ENCODE measurements around the gene RASGRP1.
A peak's percentile ranks its signal among the peaks of the same experiment; 100 is the strongest.
"Not testable (repeated sequence)": the region's sequence is repeated elsewhere in the genome, so short reads cannot be mapped to it uniquely, and the experiment has no call there.

Gene RASGRP1

GRCh38 chr15:38564557-38565286 is at the start of gene RASGRP1:
RASGRP1 (minus strand) TSS chr15:38564814; CDS start chr15:38564628, 186 bp downstream.
- FAIRE-seq (no peak), DNase-seq (ENCODE audit: low spot score) (no peak)

- DNase-seq (ENCODE audit: low spot score) (no peak), FAIRE-seq (no peak)
Measured at GRCh38 chr15:38613085-38613484, 48.5 kb upstream of the RASGRP1 start.

- no peak for DNase-seq (ENCODE audit: low spot score)
- FAIRE-seq: no peak
Measured at GRCh38 chr15:38612159-38612863, 47.7 kb upstream of the RASGRP1 start.

GRCh38 chr15:38611228-38611627 is 46.6 kb upstream of the RASGRP1 start:
- DNase-seq (ENCODE audit: low spot score): no peak
- FAIRE-seq: no peak

- FAIRE-seq: no peak
Measured at GRCh38 chr15:38610748-38611147, 46.1 kb upstream of the RASGRP1 start.

GRCh38 chr15:38609097-38609738 is 44.6 kb upstream of the RASGRP1 start:
- DNase-seq (ENCODE audit: low spot score): no peak
- no peak for FAIRE-seq

More at GRCh38 chr15:38610748-38611147, 46.1 kb upstream of the RASGRP1 start:
- no peak for DNase-seq (ENCODE audit: low spot score)

- DNase-seq (ENCODE audit: low spot score) (no peak), FAIRE-seq (no peak)
Measured at GRCh38 chr15:38608682-38609081, 44.1 kb upstream of the RASGRP1 start.

GRCh38 chr15:38605744-38606143 is 41.1 kb upstream of the RASGRP1 start:
- FAIRE-seq (no peak), DNase-seq (ENCODE audit: low spot score) (no peak)

GRCh38 chr15:38603672-38604071 is 39.1 kb upstream of the RASGRP1 start:
- no peak for DNase-seq (ENCODE audit: low spot score)
- FAIRE-seq: no peak

- no peak for FAIRE-seq
- DNase-seq (ENCODE audit: low spot score): no peak
Measured at GRCh38 chr15:38602910-38603670, 38.5 kb upstream of the RASGRP1 start.

- DNase-seq (ENCODE audit: low spot score): no peak
- FAIRE-seq: no peak
Measured at GRCh38 chr15:38600236-38600635, 35.6 kb upstream of the RASGRP1 start.

GRCh38 chr15:38598749-38599148 is 34.1 kb upstream of the RASGRP1 start:
- FAIRE-seq (no peak), DNase-seq (ENCODE audit: low spot score) (no peak)

GRCh38 chr15:38597219-38597800 is 32.7 kb upstream of the RASGRP1 start:
- DNase-seq (ENCODE audit: low spot score) (no peak), FAIRE-seq (no peak)

- DNase-seq (ENCODE audit: low spot score) (peak; percentile 35), FAIRE-seq (no peak)
Measured at GRCh38 chr15:38593524-38593923, 28.9 kb upstream of the RASGRP1 start.

GRCh38 chr15:38589502-38589901 is 24.9 kb upstream of the RASGRP1 start:
- peak; percentile 62 for DNase-seq (ENCODE audit: low spot score)
- FAIRE-seq: peak; percentile 78

- FAIRE-seq (peak; percentile 35), DNase-seq (ENCODE audit: low spot score) (peak; percentile 21)
Measured at GRCh38 chr15:38588672-38589071, 24.1 kb upstream of the RASGRP1 start.

- DNase-seq (ENCODE audit: low spot score): no peak
- FAIRE-seq: no peak
Measured at GRCh38 chr15:38587214-38587613, 22.6 kb upstream of the RASGRP1 start.

- FAIRE-seq; DNase-seq (ENCODE audit: low spot score): not testable (repeated sequence)
Measured at GRCh38 chr15:38586005-38586404, 21.4 kb upstream of the RASGRP1 start.

- FAIRE-seq (no peak), DNase-seq (ENCODE audit: low spot score) (no peak)
Measured at GRCh38 chr15:38578626-38579025, 14.0 kb upstream of the RASGRP1 start.

- no peak for FAIRE-seq
- DNase-seq (ENCODE audit: low spot score): no peak
Measured at GRCh38 chr15:38577424-38577987, 12.9 kb upstream of the RASGRP1 start.

GRCh38 chr15:38576837-38577236 is 12.2 kb upstream of the RASGRP1 start:
- no peak for DNase-seq (ENCODE audit: low spot score)
- FAIRE-seq: no peak
